Embryonic facial prominence (tissue), 1 donor: ENCODE measurements around the gene SIRT7.

Source experiments
- DNase-seq: peaks from one replicate; pipeline ENCODE4 v3.0.0-alpha.2; 2016; ENCODE audit errors: extremely low spot score

The SIRT7 gene

GRCh38 chr17:81917565-81918332 lies at the start of gene SIRT7:
SIRT7 (minus strand) TSS chr17:81918176; CDS start chr17:81918131, 45 bp downstream.
- no peak for DNase-seq

GRCh38 chr17:81967244-81967532 lies 49.2 kb upstream of the SIRT7 start:
- no peak for DNase-seq

- no peak for DNase-seq
Observed at GRCh38 chr17:81966343-81967243, 48.6 kb upstream of the SIRT7 start.

- DNase-seq = no peak
Observed at GRCh38 chr17:81964081-81964849, 46.3 kb upstream of the SIRT7 start.

GRCh38 chr17:81962499-81963441 lies 44.8 kb upstream of the SIRT7 start:
- no peak for DNase-seq

- no peak for DNase-seq
Observed at GRCh38 chr17:81961521-81962498, 43.8 kb upstream of the SIRT7 start.

- DNase-seq = no peak
Observed at GRCh38 chr17:81961087-81961511, 43.1 kb upstream of the SIRT7 start, which contains the start of gene NOTUM. NOTUM (minus strand) TSS chr17:81961187; CDS start chr17:81960909, 278 bp downstream.

- no peak for DNase-seq
Observed at GRCh38 chr17:81960130-81960958, 42.4 kb upstream of the SIRT7 start.

- no peak for DNase-seq
Observed at GRCh38 chr17:81959362-81960129, 41.6 kb upstream of the SIRT7 start.

GRCh38 chr17:81958633-81959342 lies 40.8 kb upstream of the SIRT7 start:
- DNase-seq = no peak

- no peak for DNase-seq
Observed at GRCh38 chr17:81957691-81958432, 39.9 kb upstream of the SIRT7 start.

GRCh38 chr17:81956607-81957589 lies 38.9 kb upstream of the SIRT7 start:
- DNase-seq = no peak

GRCh38 chr17:81955756-81956544 lies 38.0 kb upstream of the SIRT7 start:
- no peak for DNase-seq

- no peak for DNase-seq
Observed at GRCh38 chr17:81955058-81955681, 37.2 kb upstream of the SIRT7 start.
